GM11168 (cell line): Measurements from ENCODE around the gene RRP36.

Experiments
- in situ Hi-C: fragments of 300-500 bp; cut with MboI; formaldehyde crosslinking; loops from one replicate; pipeline ENCODE4 v1.12.0; 2022; ENCODE audit warnings: low sequenced_read_pairs; ENCODE audit not compliant: unreplicated experiment

RRP36 gene

GRCh38 chr6:43060034-43060754, 38.8 kb downstream of the RRP36 start:
- in situ Hi-C loops = no loop called here

- in situ Hi-C loops = no loop called here
These were observed 39.6 kb downstream of the RRP36 start for GRCh38 chr6:43060755-43061633.

GRCh38 chr6:43061861-43062260, 40.4 kb downstream of the RRP36 start:
- in situ Hi-C loops = no loop called here

- in situ Hi-C loops = no loop called here
These were observed 41.4 kb downstream of the RRP36 start for GRCh38 chr6:43062818-43063217.

- in situ Hi-C loops = no loop called here
These were observed 48.7 kb downstream of the RRP36 start for GRCh38 chr6:43070028-43070632.

- in situ Hi-C loops = no loop called here
These were observed 53.6 kb downstream of the RRP36 start for GRCh38 chr6:43074847-43075669.

- in situ Hi-C loops = no loop called here
These were observed 54.4 kb downstream of the RRP36 start, which contains the start of gene PTK7 for GRCh38 chr6:43075670-43076463. Gene PTK7 (plus strand): TSS chr6:43076314. CDS start chr6:43076489, 175 bp downstream.

GRCh38 chr6:43076464-43077332, 55.3 kb downstream of the RRP36 start:
- in situ Hi-C loops = no loop called here

GRCh38 chr6:43077333-43077809, 55.9 kb downstream of the RRP36 start:
- in situ Hi-C loops = no loop called here

GRCh38 chr6:43077981-43078511, 56.6 kb downstream of the RRP36 start:
- in situ Hi-C loops = no loop called here

- in situ Hi-C loops = no loop called here
These were observed 57.3 kb downstream of the RRP36 start for GRCh38 chr6:43078691-43079090.
